Iris pigment epithelial cell (primary cell): ENCODE measurements around the gene MCEMP1.

ENCODE experiments used
- DNase-seq: peaks from one replicate; pipeline ENCODE4 v3.0.0-alpha.2; 2011; ENCODE audit warnings: low read depth

The MCEMP1 gene

GRCh38 chr19:7729211-7729610, 52.3 kb downstream of the MCEMP1 start:
- DNase-seq, result no peak
